Activated T-cell treated with anti-CD3 and anti-CD28 coated beads, Interleukin-2, amount 50 U/mL, for 1 hour (primary cell): ENCODE data around the gene TRAF1.

Experiments used
- DNase-seq: peaks from one replicate; pipeline ENCODE4 v3.0.0-alpha.2; 2020

The TRAF1 gene

GRCh38 chr9:120885958-120886357 is 40.6 kb downstream of the TRAF1 start:
- no peak for DNase-seq

GRCh38 chr9:120885457-120885856 is 41.1 kb downstream of the TRAF1 start:
- no peak for DNase-seq

DNA sequence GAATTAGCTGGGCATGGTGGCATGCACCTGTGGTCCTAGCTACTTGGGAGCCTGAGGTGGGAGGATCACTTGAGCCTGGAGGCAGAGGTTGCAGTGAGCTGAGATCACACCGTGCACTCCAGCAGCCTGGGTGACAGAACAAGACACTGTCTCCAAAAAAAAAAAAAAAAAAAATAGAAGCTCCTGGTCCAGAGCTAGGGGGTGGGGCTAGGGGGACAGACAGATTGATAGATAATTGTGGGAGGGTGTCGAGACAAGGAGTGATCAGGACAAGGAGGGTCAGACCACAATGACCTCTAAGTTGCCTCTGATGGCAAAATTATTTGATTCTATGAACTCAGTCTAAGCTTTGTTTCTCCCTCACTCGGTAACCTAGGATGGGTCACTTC is 43.0 kb downstream of the TRAF1 start:
- DNase-seq, result no peak

DNA sequence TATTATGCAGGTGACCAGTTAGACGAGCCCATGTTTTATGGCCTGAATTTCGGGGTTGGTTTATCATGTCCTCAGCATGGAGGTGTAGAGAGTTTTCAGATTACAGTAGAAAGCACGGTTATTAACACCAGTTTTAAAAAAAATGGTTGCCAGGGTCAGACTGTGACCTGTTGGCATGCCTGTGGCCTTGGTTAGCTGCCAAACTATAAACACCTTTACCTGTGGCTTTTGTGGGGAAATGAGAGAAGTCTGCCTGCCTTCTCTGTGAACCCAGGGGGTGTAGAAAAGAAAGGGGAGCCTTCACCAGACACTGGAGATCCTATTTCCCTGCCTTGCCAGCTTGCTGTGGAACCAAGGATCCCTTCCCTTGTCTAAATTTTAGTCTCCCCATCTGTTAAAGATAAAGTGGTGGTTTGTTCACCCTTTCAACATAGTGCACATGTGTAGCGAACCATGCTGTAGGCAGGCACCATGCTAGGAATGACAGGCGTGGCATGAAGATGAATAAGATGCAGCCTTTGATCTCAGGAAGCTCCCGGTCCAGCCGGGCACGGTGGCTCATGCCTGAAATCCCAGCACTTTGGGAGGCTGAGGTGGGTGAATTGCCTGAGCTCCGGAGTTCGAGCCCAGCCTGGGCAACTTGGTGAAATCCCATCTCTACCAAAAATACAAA is 43.5 kb downstream of the TRAF1 start:
- no peak for DNase-seq

DNA sequence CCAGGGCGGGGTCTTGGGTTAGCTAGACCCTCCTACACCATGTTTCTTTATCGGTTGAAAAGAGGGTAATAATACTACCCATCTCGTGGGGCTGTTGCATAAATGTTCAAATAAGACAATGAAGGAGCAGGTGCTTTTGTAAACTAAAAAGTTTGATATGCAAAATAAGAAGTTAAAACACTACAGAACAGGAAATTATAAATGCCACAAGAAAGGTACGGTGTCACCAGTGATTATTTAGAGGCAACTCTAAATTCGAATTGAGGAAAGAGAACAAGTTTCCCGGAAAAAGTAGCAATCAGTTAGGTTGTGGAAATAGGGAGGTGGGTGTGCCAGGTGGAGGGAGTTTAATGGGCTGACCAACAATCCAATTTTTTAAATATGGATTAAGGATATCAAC is 47.1 kb downstream of the TRAF1 start:
- DNase-seq, result no peak

GRCh38 chr9:120878188-120879130 is 48.1 kb downstream of the TRAF1 start:
- DNase-seq, result no peak

- peak; percentile 74 for DNase-seq
These were observed 49.1 kb downstream of the TRAF1 start for GRCh38 chr9:120877276-120878034.

DNA sequence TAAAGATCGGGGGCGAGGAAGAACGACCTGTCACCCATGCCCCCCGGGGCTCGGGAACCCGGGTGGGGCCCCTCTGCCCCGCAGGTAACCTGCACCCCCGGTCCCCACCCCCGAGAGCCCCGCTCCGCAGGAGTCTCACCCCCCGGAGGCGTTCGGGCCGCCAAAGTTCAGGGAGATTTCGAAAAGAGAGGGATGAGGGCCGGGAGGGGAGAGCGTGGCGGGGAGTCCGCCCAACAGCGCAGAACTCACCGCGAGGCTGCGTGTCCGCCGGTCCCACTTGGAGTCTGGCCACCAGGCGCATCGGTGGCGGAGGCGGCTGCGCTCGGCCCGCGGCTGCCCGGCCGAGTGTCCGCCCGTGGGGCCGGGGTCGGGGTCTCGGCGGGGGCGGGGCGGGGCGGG is 49.8 kb downstream of the TRAF1 start, which contains the start of gene PHF19:
TSS of gene PHF19 (minus strand) at position 347 of the 399 bp plus-strand sequence. CDS start 2,447 bp downstream, outside the sequence.
- no peak for DNase-seq

DNA sequence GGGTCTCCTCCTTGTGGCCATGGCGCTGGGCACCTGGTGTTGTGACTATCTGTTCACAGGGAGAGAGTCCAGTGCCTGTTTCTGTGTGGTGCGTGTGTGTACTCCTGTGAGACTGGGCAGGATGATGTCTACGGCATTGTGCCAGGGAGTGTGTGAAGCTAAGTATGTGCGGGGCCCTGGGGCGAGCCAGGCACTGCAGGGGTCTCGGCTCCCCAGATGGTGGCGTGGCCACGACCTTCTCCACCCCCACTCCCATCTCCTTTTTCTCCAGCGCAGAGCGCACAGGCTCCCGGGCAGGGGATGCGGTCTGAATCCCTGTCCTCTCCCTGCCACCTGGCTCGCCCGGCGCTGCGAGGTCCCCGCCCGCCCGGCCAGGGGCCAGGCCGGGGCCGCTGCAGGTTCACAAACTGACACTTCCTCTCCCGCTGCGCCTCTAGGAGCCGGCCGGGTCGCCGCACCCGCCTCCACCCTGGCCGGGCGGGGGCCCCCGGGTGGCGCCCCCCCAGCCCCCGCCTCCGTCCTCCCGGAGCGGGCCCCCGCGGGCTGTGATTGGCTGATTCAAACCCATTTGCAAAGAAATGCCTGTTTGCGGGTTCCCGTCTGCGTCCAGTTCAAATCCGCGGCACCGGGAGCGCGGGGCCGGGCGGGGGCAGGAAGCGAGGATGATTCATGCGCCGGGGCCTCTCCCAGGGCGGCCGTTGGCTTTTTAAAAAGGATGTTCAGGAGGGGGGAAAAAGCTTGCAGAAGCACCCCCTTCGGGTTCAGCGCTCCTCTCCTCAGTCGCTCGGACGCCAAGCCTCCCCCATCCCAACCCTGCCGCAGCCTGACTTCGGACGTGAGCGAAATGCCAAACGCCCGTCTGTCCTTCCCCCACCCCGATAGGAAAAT is 50.4 kb downstream of the TRAF1 start:
- DNase-seq, result peak; percentile 85

DNA sequence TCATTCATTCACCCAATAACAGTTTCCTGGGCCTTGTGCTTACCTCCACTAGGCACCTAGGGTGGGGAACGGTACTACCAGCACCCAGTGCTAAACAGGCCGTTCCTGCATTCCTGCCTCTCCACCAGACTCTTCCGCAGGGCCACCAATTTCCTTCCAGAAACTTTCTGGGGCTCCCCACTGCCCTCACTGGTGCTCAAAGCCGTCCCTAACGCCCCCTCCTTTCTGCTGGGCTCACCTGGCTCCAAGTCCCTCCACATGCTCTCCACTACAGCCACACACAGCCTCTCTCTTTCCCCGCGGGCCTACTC is 51.0 kb downstream of the TRAF1 start:
- no peak for DNase-seq

GRCh38 chr9:120875195-120875565 is 51.4 kb downstream of the TRAF1 start:
- no peak for DNase-seq

DNA sequence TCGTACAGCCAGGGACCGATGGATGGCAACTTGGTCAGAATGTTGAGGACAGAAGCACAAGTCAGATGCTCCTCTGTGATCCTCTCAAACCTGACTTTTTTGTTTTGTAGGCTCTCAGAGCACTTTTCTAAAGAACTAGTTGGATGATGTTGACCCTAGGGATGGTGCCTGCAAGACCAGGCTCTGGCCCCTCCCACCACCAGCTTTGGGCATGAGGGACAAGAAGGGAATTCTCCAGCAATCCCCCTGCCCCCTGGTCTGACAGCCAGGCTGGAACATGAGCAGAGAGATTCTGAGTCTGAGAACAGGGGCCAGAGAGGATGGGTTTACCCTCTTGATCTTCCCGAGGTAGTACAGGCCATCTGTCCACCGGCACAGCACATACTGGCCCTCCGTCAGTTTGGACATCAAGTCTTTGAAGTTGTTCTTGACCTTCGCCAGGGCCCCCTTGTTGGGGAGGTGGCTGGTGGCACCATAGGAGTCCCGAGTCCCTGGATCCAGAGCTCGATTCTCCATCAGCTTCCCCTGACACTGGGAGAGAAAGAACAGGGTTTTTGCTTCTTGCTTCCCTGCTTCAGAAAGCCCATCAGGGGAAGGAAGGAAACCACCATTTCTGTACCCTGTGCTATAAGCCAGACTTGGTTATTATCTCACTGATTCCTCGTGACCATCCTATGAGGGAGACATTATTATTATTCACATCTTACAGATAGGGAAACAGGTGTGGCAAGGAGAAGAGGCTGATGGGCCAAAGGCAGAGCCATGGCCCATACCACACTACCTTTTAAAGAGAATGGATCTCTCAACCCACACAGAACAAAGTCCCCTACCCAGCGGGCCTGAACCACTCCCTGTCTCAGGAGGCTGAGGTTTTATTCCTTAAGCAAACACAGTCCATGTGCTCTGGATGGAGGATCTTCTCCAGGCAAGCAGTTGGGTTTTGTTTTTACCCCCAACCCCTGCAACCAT is 52.1 kb downstream of the TRAF1 start:
- DNase-seq, result no peak

DNA sequence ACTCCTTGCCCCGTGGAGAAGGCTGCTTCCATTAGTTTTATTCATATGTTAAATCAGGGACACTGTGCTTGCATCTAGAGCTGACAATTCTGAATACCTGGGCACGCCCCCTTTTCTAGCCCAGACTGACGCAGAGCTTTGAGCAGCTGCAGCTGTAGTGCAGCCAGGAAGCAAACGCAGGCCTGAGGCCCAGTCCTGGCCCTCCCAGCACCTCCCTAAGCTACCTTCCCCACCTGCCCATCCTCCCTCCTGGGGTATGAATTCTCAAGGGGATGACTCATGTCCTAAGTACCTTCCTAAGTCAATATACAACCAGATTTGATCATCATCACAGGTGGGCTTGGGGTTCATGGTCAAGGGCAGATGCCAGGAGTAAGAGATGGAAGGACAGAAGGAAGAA is 53.1 kb downstream of the TRAF1 start:
- no peak for DNase-seq

DNA sequence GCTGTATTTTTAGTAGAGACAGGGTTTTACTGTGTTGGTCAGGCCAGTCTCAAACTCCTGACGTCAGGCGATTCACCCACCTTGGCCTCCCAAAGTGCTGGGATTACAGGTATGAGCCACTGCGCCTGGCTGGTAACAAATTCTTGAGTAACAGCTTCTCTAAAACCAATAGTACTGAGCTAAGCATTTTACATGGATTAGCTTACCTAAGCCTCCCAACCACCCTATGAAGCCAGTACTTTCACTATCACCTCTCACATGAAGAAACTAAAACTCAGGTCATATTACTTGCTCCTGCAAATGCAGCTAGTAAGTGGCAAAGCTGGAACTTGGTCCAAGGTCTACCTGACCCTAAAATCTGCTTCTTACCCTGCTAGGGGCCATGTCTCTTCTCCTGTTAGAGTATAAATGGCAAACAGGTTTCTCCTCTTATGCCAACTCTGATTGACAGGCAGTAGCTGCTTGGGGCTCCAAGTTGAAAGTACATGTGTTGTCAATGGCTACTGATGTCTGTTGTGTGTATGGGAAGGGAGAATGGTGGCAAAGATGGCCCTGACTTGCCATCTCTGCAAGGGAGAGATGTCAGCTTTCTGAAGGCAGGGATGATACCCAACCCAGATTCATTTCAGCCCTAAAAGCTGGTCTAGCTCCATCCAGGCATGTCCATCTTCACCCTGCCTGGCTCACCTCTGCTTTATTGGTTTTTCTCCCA is 53.6 kb downstream of the TRAF1 start:
- no peak for DNase-seq

GRCh38 chr9:120870206-120870605 is 56.4 kb downstream of the TRAF1 start:
- DNase-seq, result no peak

GRCh38 chr9:120869726-120870125 is 56.9 kb downstream of the TRAF1 start:
- no peak for DNase-seq

GRCh38 chr9:120869360-120869687 is 57.3 kb downstream of the TRAF1 start:
- no peak for DNase-seq

GRCh38 chr9:120868676-120869359 is 57.8 kb downstream of the TRAF1 start:
- DNase-seq, result peak; percentile 97

- DNase-seq, result no peak
These were observed 58.3 kb downstream of the TRAF1 start for GRCh38 chr9:120868339-120868675.

GRCh38 chr9:120867676-120868338 is 58.8 kb downstream of the TRAF1 start:
- no peak for DNase-seq
